Measurements from ENCODE around the gene RNF181.
"Not testable (repeated sequence)": the region's sequence is repeated elsewhere in the genome, so short reads cannot be mapped to it uniquely, and the experiment has no call there.

The RNF181 gene

GRCh38 chr2:85595301-85596025, at the start of gene RNF181:
Gene RNF181, plus strand, starts transcription at chr2:85595745. Its CDS starts 19 bp downstream, at chr2:85595764.
- DNase-seq (ENCODE audit: low spot score): peak; percentile 98

GRCh38 chr2:85545780-85546240, 49.7 kb upstream of the RNF181 start:
- no peak for DNase-seq (ENCODE audit: low spot score)

GRCh38 chr2:85547089-85547858, 48.3 kb upstream of the RNF181 start:
- DNase-seq (ENCODE audit: low spot score): no peak

GRCh38 chr2:85547859-85548607, 47.5 kb upstream of the RNF181 start:
- no peak for DNase-seq (ENCODE audit: low spot score)

- DNase-seq (ENCODE audit: low spot score): no peak
Observed at GRCh38 chr2:85548608-85548900, 47.0 kb upstream of the RNF181 start.

- DNase-seq (ENCODE audit: low spot score): no peak
Observed at GRCh38 chr2:85549095-85549494, 46.5 kb upstream of the RNF181 start.

- no peak for DNase-seq (ENCODE audit: low spot score)
Observed at GRCh38 chr2:85549826-85550225, 45.7 kb upstream of the RNF181 start.

- no peak for DNase-seq (ENCODE audit: low spot score)
Observed at GRCh38 chr2:85550486-85550885, 45.1 kb upstream of the RNF181 start.

- peak; percentile 88 for DNase-seq (ENCODE audit: low spot score)
Observed at GRCh38 chr2:85551698-85552678, 43.6 kb upstream of the RNF181 start.

GRCh38 chr2:85553184-85553583, 42.4 kb upstream of the RNF181 start:
- DNase-seq (ENCODE audit: low spot score): no peak

GRCh38 chr2:85554980-85555612, 40.4 kb upstream of the RNF181 start:
- no peak for DNase-seq (ENCODE audit: low spot score)

GRCh38 chr2:85557130-85557529, 38.4 kb upstream of the RNF181 start:
- no peak for DNase-seq (ENCODE audit: low spot score)

GRCh38 chr2:85558160-85558559, 37.4 kb upstream of the RNF181 start:
- DNase-seq (ENCODE audit: low spot score): no peak

- not testable (repeated sequence) for DNase-seq (ENCODE audit: low spot score)
Observed at GRCh38 chr2:85560403-85560726, 35.2 kb upstream of the RNF181 start.

- DNase-seq (ENCODE audit: low spot score): no peak
Observed at GRCh38 chr2:85560812-85561279, 34.7 kb upstream of the RNF181 start.

- DNase-seq (ENCODE audit: low spot score): peak; percentile 97
Observed at GRCh38 chr2:85561280-85562212, 34.0 kb upstream of the RNF181 start, which contains the start of gene GGCX. Gene GGCX, minus strand, starts transcription at chr2:85561493. Its CDS starts 65 bp downstream, at chr2:85561428.

GRCh38 chr2:85564144-85564563, 31.4 kb upstream of the RNF181 start:
- no peak for DNase-seq (ENCODE audit: low spot score)

GRCh38 chr2:85566265-85566664, 29.3 kb upstream of the RNF181 start:
- DNase-seq (ENCODE audit: low spot score): no peak

- DNase-seq (ENCODE audit: low spot score): no peak
Observed at GRCh38 chr2:85575739-85576138, 19.8 kb upstream of the RNF181 start.

GRCh38 chr2:85577063-85577385, 18.5 kb upstream of the RNF181 start:
- DNase-seq (ENCODE audit: low spot score): no peak
